HG03442 (cell line): ENCODE results near the gene SPNS3.

ENCODE experiments used
- ATAC-seq: cut with Tn5 transposase; IDR thresholded peaks from one replicate; pipeline ENCODE4 v1.9.1; 2021; ENCODE audit warnings: mild to moderate bottlenecking, moderate library complexity; ENCODE audit not compliant: unreplicated experiment

SPNS3 gene

DNA sequence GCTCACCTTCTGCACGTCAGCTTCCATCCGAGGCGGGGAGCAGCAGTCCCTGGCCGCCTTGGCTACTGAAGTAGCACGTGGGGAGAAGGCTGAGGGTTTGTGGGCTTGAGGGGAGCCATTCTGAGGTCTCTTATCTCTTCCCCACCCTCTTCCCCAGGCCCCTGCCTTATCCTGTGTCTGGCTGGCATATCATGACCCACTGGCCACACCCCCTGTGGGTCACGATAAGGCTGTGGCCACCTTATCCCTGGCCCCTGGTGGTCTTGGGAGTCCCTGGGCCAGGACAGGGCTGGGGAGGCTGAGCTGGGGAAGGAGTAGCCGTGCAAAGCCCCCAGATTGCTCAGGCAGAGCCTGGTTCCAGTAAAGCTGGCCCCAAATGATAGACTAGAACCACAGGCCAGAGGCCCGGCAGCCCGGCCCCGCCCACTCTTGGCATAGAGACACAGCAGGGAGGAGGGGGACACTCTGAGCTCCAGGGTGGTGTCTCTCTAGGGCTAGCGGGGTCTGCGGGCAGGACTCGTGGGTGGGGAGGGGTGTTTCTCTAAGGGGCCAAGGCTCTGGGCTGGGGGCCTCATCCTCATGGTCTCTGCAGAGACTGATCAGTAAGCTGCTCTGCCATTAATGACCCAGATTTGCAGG lies 72.6 kb downstream of the SPNS3 start:
- ATAC-seq = no peak

- ATAC-seq = no peak
These were observed 73.2 kb downstream of the SPNS3 start for GRCh38 chr17:4506892-4507291.

- no peak for ATAC-seq
These were observed 73.8 kb downstream of the SPNS3 start for GRCh38 chr17:4507361-4508111.

DNA sequence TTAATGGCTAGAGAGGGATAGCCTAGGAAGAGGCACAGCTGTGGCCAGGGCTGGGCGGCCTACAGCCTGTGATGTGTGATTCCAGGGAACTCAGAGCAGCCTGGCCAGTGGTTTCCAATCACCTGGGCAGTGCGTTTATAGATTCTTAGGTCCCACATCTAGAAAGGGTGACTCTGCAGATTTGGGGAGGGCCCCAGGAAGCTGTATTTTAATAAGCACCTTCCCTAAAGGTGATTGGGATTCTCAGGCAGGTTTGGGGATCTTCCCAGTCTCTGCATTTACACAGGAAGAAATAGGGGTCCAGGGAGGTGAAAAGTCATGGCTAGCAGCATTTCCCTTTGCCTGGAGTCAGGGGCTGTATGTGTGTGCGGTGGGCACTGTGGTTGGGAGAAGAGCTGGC lies 74.5 kb downstream of the SPNS3 start:
- ATAC-seq = no peak

GRCh38 chr17:4509401-4509800 lies 75.7 kb downstream of the SPNS3 start:
- ATAC-seq = no peak

- no peak for ATAC-seq
These were observed 76.3 kb downstream of the SPNS3 start for GRCh38 chr17:4509923-4510617.

DNA sequence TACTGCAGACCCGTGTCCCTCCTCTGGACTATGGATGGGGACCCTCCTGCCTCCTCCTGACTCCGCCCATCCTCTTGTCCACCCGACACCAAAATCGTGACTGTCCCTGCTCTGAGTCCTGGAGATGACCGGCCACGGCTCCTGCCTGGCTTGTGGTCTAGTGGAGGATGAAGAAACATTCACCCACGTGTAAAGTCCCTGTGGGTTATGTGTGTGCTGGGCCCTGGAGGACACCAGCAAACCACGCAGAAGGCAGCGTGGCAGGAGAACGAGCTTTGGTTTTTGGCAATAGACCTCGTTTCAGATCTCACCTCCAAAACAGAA lies 76.8 kb downstream of the SPNS3 start:
- ATAC-seq = no peak

GRCh38 chr17:4511199-4511932 lies 77.6 kb downstream of the SPNS3 start:
- ATAC-seq = no peak

DNA sequence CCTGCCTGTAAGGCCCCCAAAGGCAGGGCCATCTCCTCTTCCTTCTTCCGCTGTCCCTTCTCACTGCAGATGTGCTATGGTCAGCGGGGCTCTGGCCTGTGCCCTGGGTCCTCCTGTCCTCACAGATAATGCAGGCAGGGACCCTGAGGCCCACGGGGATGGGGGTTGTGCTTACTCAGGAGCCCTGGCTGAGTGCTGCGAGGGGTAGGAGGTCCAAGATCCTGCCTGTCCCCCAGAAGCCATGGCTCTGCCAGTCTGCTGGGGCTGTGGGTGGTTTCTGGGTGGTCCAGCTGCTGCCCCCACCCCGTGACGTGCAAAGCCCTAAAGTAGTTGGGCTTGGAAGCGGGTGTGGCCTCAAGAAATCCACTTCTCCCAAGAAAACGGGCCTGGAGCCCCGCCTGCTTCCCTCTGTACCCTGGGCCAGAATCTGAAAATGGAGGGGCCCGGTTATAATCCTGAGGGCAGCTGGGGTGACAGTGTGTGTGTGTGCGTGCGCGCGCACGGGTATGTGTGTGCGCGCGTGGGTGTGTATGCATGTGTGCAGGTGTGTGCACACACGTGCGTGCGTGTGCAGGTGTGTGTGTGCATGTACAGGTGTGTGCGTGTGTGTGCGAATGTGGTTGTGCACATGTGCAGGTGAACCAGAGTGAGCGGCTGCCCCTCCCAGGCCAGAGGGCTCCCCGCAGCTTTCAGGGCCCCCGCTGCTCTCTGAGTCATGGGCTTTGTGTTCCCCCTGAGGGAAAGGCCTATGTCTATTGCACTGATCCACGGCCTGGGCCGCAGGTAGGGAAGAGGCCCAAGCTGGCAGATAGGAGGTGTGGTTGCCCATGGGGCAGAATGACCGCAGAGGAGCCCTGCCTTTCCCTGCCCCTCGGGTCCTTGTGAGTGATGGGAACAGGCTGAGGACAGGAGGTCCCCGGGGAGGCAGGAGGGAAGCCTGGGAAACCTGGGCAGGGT lies 78.7 kb downstream of the SPNS3 start:
- ATAC-seq = no peak

GRCh38 chr17:4513113-4514032 lies 79.6 kb downstream of the SPNS3 start:
- no peak for ATAC-seq

GRCh38 chr17:4514206-4514605 lies 80.5 kb downstream of the SPNS3 start:
- no peak for ATAC-seq

- ATAC-seq = no peak
These were observed 81.0 kb downstream of the SPNS3 start for GRCh38 chr17:4514779-4515178.

DNA sequence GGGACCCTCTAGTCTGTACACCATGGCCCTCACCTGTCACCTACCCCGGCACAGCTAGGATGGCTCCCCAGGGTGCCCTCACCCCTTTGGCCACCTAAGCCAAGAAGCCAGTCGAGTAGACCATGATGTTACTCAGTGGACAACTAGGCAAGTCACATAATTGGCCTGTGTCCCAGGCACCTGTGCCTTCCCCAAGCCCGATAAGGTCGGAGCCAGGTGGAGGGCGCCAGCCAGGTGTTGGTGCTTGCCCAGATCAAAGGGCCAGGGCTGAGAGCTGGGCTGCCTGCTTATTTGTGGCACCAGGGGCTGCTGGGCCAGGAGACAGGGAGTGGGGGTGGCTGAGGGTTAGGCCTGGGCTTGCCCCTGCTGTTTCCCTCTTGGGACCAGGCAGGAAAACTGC lies 81.8 kb downstream of the SPNS3 start:
- no peak for ATAC-seq

- ATAC-seq = no peak
These were observed 83.0 kb downstream of the SPNS3 start for GRCh38 chr17:4516735-4517134.

DNA sequence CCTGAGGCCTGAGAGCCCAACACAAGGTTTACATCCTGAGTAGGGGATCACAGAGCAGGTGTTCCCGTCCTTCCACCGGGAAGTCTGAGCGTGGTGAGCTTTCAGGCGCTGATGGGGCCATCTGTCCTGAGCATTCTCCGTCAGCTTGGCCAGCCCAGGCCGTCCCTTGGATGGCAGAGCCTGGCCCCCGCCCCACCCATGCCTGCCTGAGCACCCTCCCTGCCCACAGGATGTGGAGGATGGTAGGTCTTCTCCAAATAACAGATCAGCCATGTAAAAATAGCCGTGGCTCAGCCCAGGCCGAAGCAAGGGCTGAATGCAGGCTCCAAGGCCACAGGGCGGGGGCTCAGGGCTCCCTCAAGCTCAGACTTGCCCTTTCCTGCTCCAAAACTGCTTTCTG lies 85.2 kb downstream of the SPNS3 start:
- no peak for ATAC-seq

DNA sequence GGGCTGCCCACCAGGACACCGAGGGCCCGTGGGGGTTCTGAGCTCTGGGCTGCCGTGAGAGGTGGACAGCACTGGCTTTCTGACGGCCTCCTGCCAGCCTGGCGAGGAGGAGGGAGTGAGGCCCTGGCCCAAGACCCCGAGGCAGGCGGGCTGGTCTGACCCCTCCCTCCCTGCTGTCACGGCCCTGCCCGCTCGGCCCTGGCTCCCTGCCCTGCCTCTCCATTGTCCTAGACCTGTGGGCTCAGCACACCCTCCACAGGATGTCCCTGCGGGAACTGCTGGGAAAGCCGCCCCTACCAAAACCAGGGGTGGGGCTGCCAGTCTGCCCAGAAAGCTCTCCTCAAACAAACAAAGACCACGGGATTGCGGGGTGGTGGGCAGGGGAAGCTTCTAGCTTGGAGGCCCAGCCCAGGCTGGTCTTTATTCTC lies 85.6 kb downstream of the SPNS3 start:
- no peak for ATAC-seq

GRCh38 chr17:4520060-4520893 lies 86.5 kb downstream of the SPNS3 start:
- no peak for ATAC-seq

GRCh38 chr17:4520894-4521600 lies 87.3 kb downstream of the SPNS3 start:
- ATAC-seq = no peak
